ENCODE measurements around the gene CCDC30. TPM values are rescaled to one million over a fixed set of nuclear protein-coding genes. Genes with fewer than 3 reads are reported as not detected.

The CCDC30 gene
- total RNA-seq, 2 experiments from 2014 or later: 1.2 to 1.3 TPM

DNA sequence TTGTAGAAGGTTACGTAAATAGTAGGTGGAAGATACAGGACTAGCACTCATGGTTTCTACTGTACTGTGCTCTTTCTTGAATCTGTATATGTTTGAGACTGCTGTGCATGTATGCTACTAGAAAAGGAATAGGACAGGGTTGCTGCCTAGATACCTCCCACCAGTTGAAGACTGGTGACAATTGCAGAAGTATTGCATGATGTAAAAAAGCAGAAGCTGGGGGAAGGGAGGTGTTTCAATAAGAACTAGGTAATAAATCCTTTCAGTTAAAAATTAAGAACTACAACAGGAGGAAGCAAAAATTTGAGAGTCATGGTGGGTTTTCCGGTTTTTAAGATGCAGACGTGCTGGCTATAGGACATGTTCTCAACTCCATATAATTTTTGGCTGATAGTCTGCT, 88.1 kb downstream of the CCDC30 start:
- H3K9me3 ChIP-seq (ENCODE audit: control insufficient read depth in 1 of 2, insufficient read depth in 1 of 2, low read length in 2 of 2): no peaks in the 10 kb centered on the region
- no peak for ATAC-seq (ENCODE audit: poor library complexity)

DNA sequence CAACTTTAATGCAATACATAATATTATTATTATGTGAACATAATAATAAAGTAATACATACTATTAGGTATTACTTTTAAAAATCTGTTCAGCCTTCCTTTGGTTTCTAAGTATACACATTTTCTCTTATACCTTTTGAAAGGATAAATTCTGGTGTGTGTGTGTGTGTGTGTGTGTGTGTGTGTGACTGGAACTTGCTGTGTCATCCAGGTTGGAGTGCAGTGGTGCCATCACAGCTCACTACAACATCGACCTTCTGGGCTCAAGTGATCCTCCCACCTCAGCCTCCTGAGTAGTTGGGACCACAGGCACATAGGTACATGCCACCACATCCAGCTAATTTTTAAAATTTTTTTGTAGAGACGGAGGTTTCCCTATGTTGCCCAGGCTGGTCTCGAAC, 88.5 kb downstream of the CCDC30 start:
- CTCF ChIA-PET: no interaction called here
- no peak overlapping the region for H3K27ac Mint-ChIP-seq
- POLR2A ChIA-PET: no interaction called here
- H3K4me1 ChIP-seq (ENCODE audit: insufficient read depth, low read length): no peaks in the 10 kb centered on the region
- DNase-seq: no peak
- H3K9me3 Mint-ChIP-seq: no peaks in the 10 kb centered on the region
- H3K36me3 ChIP-seq (ENCODE audit: insufficient read depth, low read length): no peaks in the 10 kb centered on the region
- H3K27me3 ChIP-seq (ENCODE audit: control insufficient read depth in 1 of 2, insufficient read depth in 2 of 2, low read length in 2 of 2): no peaks in the 10 kb centered on the region
- H3K9me3 ChIP-seq (ENCODE audit: control insufficient read depth in 1 of 2, insufficient read depth in 1 of 2, low read length in 2 of 2): no peaks in the 10 kb centered on the region
- intact Hi-C loops (cut with DNase I, micrococcal nuclease): no loop called here
- peaks cover 4% of the 10 kb centered on the region for H3K36me3 Mint-ChIP-seq (ENCODE audit: low read depth)
- no peak overlapping the region for H3K27ac ChIP-seq (ENCODE audit: low read depth in 1 of 2, low read length in 2 of 2)
- TF ChIP-seq, protein P1, sequence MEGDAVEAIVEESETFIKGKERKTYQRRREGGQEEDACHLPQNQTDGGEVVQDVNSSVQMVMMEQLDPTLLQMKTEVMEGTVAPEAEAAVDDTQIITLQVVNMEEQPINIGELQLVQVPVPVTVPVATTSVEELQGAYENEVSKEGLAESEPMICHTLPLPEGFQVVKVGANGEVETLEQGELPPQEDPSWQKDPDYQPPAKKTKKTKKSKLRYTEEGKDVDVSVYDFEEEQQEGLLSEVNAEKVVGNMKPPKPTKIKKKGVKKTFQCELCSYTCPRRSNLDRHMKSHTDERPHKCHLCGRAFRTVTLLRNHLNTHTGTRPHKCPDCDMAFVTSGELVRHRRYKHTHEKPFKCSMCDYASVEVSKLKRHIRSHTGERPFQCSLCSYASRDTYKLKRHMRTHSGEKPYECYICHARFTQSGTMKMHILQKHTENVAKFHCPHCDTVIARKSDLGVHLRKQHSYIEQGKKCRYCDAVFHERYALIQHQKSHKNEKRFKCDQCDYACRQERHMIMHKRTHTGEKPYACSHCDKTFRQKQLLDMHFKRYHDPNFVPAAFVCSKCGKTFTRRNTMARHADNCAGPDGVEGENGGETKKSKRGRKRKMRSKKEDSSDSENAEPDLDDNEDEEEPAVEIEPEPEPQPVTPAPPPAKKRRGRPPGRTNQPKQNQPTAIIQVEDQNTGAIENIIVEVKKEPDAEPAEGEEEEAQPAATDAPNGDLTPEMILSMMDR (IDR thresholded peaks at IDR 0.05): no peak
- H3K4me1 Mint-ChIP-seq (ENCODE audit: low read depth): no peaks in the 10 kb centered on the region
- no peak overlapping the region for H3K4me3 ChIP-seq (ENCODE audit: low read length)
- H3K27me3 Mint-ChIP-seq: no peaks in the 10 kb centered on the region
- H3K4me3 Mint-ChIP-seq: no peak overlapping the region
- ATAC-seq (ENCODE audit: poor library complexity): no peak

More for the DNA sequence above, 88.1 kb downstream of the CCDC30 start:
- Histone ChIP-seq H3K36me3 (ENCODE audit: insufficient read depth, low read length) (no peaks in the 10 kb centered on the region), H3K27me3 (ENCODE audit: control insufficient read depth in 1 of 2, insufficient read depth in 2 of 2, low read length in 2 of 2) (no peaks in the 10 kb centered on the region), H3K27ac (ENCODE audit: low read depth in 1 of 2, low read length in 2 of 2) (no peak overlapping the region), H3K4me1 (ENCODE audit: insufficient read depth, low read length) (no peaks in the 10 kb centered on the region), H3K4me3 (ENCODE audit: low read length) (no peak overlapping the region)
- intact Hi-C loops (cut with DNase I, micrococcal nuclease): no loop called here
- Mint-ChIP-seq H3K27me3 (no peaks in the 10 kb centered on the region), H3K9me3 (no peaks in the 10 kb centered on the region), H3K36me3 (ENCODE audit: low read depth) (peaks cover 4% of the 10 kb centered on the region), H3K27ac (no peak overlapping the region), H3K4me3 (no peak overlapping the region), H3K4me1 (ENCODE audit: low read depth) (no peaks in the 10 kb centered on the region)
- CTCF ChIA-PET: no interaction called here
- POLR2A ChIA-PET: no interaction called here
- TF ChIP-seq, protein P1 (IDR thresholded peaks at IDR 0.05): no peak
- DNase-seq: peak in 3 of 14 experiments; percentile 6 to 10 (median 10)

DNA sequence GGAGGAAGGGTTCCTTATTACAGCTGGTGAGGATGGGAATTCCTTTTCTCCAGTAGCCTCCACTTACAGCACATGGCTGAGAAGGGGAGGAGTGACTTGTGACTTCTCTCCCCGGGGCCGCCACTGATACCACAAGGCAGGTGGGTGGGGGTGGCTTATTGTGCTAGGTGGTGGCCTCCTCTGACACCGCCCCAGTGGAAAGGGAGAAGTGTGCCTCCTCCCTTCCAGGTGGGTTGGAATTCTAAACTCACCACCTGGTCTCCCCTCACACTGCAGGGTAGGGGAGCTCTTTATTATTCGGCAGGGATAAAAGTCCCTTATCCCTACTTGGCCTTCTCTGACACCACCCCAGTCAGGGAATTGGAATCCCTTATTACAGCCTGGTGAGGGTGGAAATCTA, 89.5 kb downstream of the CCDC30 start:
- CTCF ChIA-PET: no interaction called here

More for the DNA sequence above, 89.5 kb downstream of the CCDC30 start:
- no peaks in the 10 kb centered on the region for H3K27me3 Mint-ChIP-seq
- H3K4me3 ChIP-seq (ENCODE audit: low read length): no peak overlapping the region
- H3K27me3 ChIP-seq (ENCODE audit: control insufficient read depth in 1 of 2, insufficient read depth in 2 of 2, low read length in 2 of 2): no peaks in the 10 kb centered on the region
- intact Hi-C loops (cut with DNase I, micrococcal nuclease): no loop called here
- H3K4me3 Mint-ChIP-seq: no peak overlapping the region
- no peak overlapping the region for H3K27ac ChIP-seq (ENCODE audit: low read depth in 1 of 2, low read length in 2 of 2)
- peaks cover 4% of the 10 kb centered on the region for H3K36me3 Mint-ChIP-seq (ENCODE audit: low read depth)
- H3K4me1 ChIP-seq (ENCODE audit: insufficient read depth, low read length): no peaks in the 10 kb centered on the region
- POLR2A ChIA-PET: no interaction called here
- H3K9me3 Mint-ChIP-seq: no peaks in the 10 kb centered on the region
- no peaks in the 10 kb centered on the region for H3K36me3 ChIP-seq (ENCODE audit: insufficient read depth, low read length)
- DNase-seq (no peak), ATAC-seq (ENCODE audit: poor library complexity) (no peak)
- H3K4me1 Mint-ChIP-seq (ENCODE audit: low read depth): no peaks in the 10 kb centered on the region
- no peak overlapping the region for H3K27ac Mint-ChIP-seq
- no peaks in the 10 kb centered on the region for H3K9me3 ChIP-seq (ENCODE audit: control insufficient read depth in 1 of 2, insufficient read depth in 1 of 2, low read length in 2 of 2)
- TF ChIP-seq, protein P1 (IDR thresholded peaks at IDR 0.05): no peak

Measured in CD4-positive, alpha-beta T cell (primary cell).